HepG2 (cell line): Measurements from ENCODE around the gene ZSCAN21. TPM values are rescaled to one million over a fixed set of nuclear protein-coding genes. Genes with fewer than 3 reads are reported as not detected.

Experiments
- ATF1 ChIP-seq: IDR thresholded peaks from 2 replicates; pipeline ENCODE4 v1.6.1; 2016; ENCODE audit warnings: mild to moderate bottlenecking, control low read depth
- ATF5 ChIP-seq: sonication (generic); formaldehyde crosslinking; IDR thresholded peaks from 2 replicates; pipeline ENCODE4 v1.4.0; 2020; ENCODE audit warnings: mild to moderate bottlenecking, low read depth, missing genetic modification reagents
- BCL6 ChIP-seq: IDR thresholded peaks from 2 replicates; pipeline ENCODE4 v1.6.1; 2016; ENCODE audit warnings: missing genetic modification reagents, missing compliant biosample characterization
- HDAC2 ChIP-seq: sonication (generic); formaldehyde crosslinking; IDR thresholded peaks from 2 replicates; pipeline ENCODE4 v1.4.0; 2020; ENCODE audit warnings: missing genetic modification reagents
- HOMEZ ChIP-seq: IDR thresholded peaks from 2 replicates; pipeline ENCODE4 v1.6.1; 2016; ENCODE audit warnings: low read depth
- KAT8 ChIP-seq: IDR thresholded peaks from 2 replicates; pipeline ENCODE4 v1.6.1; 2016; ENCODE audit warnings: missing genetic modification reagents, missing compliant biosample characterization
- MED1 ChIP-seq: sonication (generic); formaldehyde crosslinking; IDR thresholded peaks from 2 replicates; pipeline ENCODE4 v1.4.0; 2020; ENCODE audit warnings: missing genetic modification reagents
- NR2F6 ChIP-seq, 2 experiments: IDR thresholded peaks; 2 replicates each; pipeline ENCODE4 v1.6.1; 2016; ENCODE audit warnings: antibody characterized with exemption in 1 of 2, mild to moderate bottlenecking in 1 of 2
- PAF1 ChIP-seq: IDR thresholded peaks from 2 replicates; pipeline ENCODE4 v1.6.1; 2016; ENCODE audit warnings: missing genetic modification reagents, missing compliant biosample characterization
- PAWR ChIP-seq: sonication (generic); formaldehyde crosslinking; IDR thresholded peaks from 2 replicates; pipeline ENCODE4 v1.4.0; 2020; ENCODE audit warnings: missing genetic modification reagents, mild to moderate bottlenecking, borderline replicate concordance
- RCOR2 ChIP-seq: IDR thresholded peaks from 2 replicates; pipeline ENCODE4 v1.6.1; 2016; ENCODE audit warnings: missing biosample characterization, missing genetic modification reagents
- REL ChIP-seq: sonication (generic); formaldehyde crosslinking; conservative IDR thresholded peaks from 2 replicates; pipeline ENCODE4 v1.8.0; 2022; ENCODE audit warnings: mild to moderate bottlenecking, missing genetic modification reagents, moderate library complexity
- ZBTB40 ChIP-seq, 2 experiments: fragments of 450-650 bp in 1 of 2; sonication (generic) in 1 of 2; formaldehyde crosslinking in 1 of 2; IDR thresholded peaks; 2 replicates each; pipeline versions ENCODE4 v1.6.1 to v1.8.0; 2016 to 2022; ENCODE audit warnings: antibody characterized with exemption in 1 of 2, mild to moderate bottlenecking in 1 of 2, missing genetic modification reagents in 1 of 2
- ZMYM4 ChIP-seq: sonication (generic); formaldehyde crosslinking; IDR thresholded peaks from 2 replicates; pipeline ENCODE4 v1.8.1; 2023; ENCODE audit warnings: mild to moderate bottlenecking, missing genetic modification reagents
- ZNF136 ChIP-seq: sonication (generic); formaldehyde crosslinking; IDR thresholded peaks from 2 replicates; pipeline ENCODE4 v1.8.1; 2022; ENCODE audit warnings: low read depth, mild to moderate bottlenecking, moderate library complexity, missing genetic modification reagents
- ZNF484 ChIP-seq: sonication (generic); formaldehyde crosslinking; IDR thresholded peaks from 2 replicates; pipeline ENCODE4 v1.5.1; 2020; ENCODE audit warnings: mild to moderate bottlenecking, low read depth, missing genetic modification reagents, borderline replicate concordance
- ZNF496 ChIP-seq: sonication (generic); formaldehyde crosslinking; IDR thresholded peaks from 2 replicates; pipeline ENCODE4 v1.8.1; 2023; ENCODE audit warnings: mild to moderate bottlenecking, moderate library complexity, missing genetic modification reagents; ENCODE audit not compliant: insufficient replicate concordance
- ZNF652 ChIP-seq: IDR thresholded peaks from 2 replicates; pipeline ENCODE4 v1.6.1; 2016; ENCODE audit warnings: low read depth, borderline replicate concordance
- polyA plus RNA-seq, 8 experiments: library from polyadenylated mRNA; depleted of rRNA in 3 of 8; stranded (reverse) in 7 of 8; unstranded in 1 of 8; fragments of >200 nt; fragmentation: Illumina TruSeq in 4 of 8; extraction: Trizol in 4 of 8; gene quantifications; 2 replicates each; pipeline versions ENCODE4 v1.2.1 to v1.2.3, GENCODE V29; 2011 to 2016; ENCODE audit warnings: low read depth in 4 of 8, missing spikeins in 1 of 8, mixed read lengths in 1 of 8; ENCODE audit not compliant: insufficient read depth in 1 of 8
- total RNA-seq, 5 experiments: library from RNA; depleted of rRNA; stranded (reverse); fragments of >200 nt; fragmentation: Illumina TruSeq; extraction: Trizol; gene quantifications; 2 replicates each; pipeline ENCODE4 v1.2.3, GENCODE V29; 2016; ENCODE audit warnings: low read depth in 1 of 5
- TF ChIP-seq, protein P1 (sequence below): IDR thresholded peaks from 2 replicates; pipeline ENCODE4 v1.6.1; 2012; ENCODE audit warnings: inconsistent platforms

Gene ZSCAN21
- total and polyA plus RNA-seq, 2 of the 13 experiments (the other 11 are each of a cell fraction or from before 2014, with no cell fraction given), result 7.0 to 10.0 TPM

- TF ChIP-seq ZBTB40 (IDR thresholded peaks at IDR 0.05) (no peak), ZBTB40 (CRISPR knock-in tag; IDR thresholded peaks at IDR 0.05) (no peak), ZNF136 (CRISPR knock-in tag) (no peak), HOMEZ (CRISPR knock-in tag) (peak; percentile 75; the same call in 1 of the 2 replicates), ZNF652 (no peak; the same call in 1 of the 2 replicates), HDAC2 (CRISPR knock-in tag) (peak; percentile 41; the same call in 1 of the 2 replicates), ZNF484 (CRISPR knock-in tag) (no peak), KAT8 (peak; percentile 24; the same call in 1 of the 2 replicates), ATF1 (CRISPR knock-in tag) (no peak), NR2F6 (IDR thresholded peaks at IDR 0.05) (peak; percentile 82), NR2F6 (CRISPR knock-in tag; IDR thresholded peaks at IDR 0.05) (peak; percentile 93), ZNF496 (CRISPR knock-in tag) (no peak), MED1 (CRISPR knock-in tag) (peak; percentile 71), PAF1 (CRISPR knock-in tag) (0 out of 2 replicates have a peak, but pooled peaks have one; percentile 28), ZMYM4 (CRISPR knock-in tag) (peak; percentile 80), RCOR2 (CRISPR knock-in tag) (peak; percentile 66; the same call in 1 of the 2 replicates), BCL6 (CRISPR knock-in tag) (peak; percentile 90), REL (no peak), ATF5 (CRISPR knock-in tag) (no peak), PAWR (CRISPR knock-in tag) (no peak)
- TF ChIP-seq, protein P1, sequence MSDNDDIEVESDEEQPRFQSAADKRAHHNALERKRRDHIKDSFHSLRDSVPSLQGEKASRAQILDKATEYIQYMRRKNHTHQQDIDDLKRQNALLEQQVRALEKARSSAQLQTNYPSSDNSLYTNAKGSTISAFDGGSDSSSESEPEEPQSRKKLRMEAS, result peak; percentile 82
These were observed 25.5 kb upstream of the ZSCAN21 start (continued) for GRCh38 chr7:100024020-100024619.
